Spleen (tissue), 11 donors: ENCODE data around the gene PPP2R3B. TPM values are rescaled to one million over a fixed set of nuclear protein-coding genes. Genes with fewer than 3 reads are reported as not detected.
A peak's percentile ranks its signal among the peaks of the same experiment; 100 is the strongest.

Experiments
- DNase-seq: peaks from one replicate; pipeline ENCODE4 v3.0.0-alpha.2; 2020
- H3K27ac ChIP-seq, 8 donors: fragments of 200-600 bp; sonication (generic) in 7 of 8; 1 replicate in 4 of 8; 2 replicates in 4 of 8; pipeline versions ENCODE4 v1.5.0 to v1.8.0; 2016 to 2021; ENCODE audit warnings: inconsistent platforms in 4 of 8, mild to moderate bottlenecking in 4 of 8, moderate library complexity in 1 of 8
- H3K27me3 ChIP-seq, 7 donors: fragments of 200-600 bp; sonication (generic) in 6 of 7; replicated peaks in 1 of 7; 1 replicate in 4 of 7; 2 replicates in 3 of 7; pipeline versions ENCODE4 v1.5.0 to v1.8.0; 2016 to 2021; ENCODE audit warnings: inconsistent platforms in 3 of 7, mild to moderate bottlenecking in 1 of 7
- H3K36me3 ChIP-seq, 6 donors: fragments of 200-600 bp; sonication (generic) in 5 of 6; 1 replicate in 4 of 6; 2 replicates in 2 of 6; pipeline versions ENCODE4 v1.5.0 to v1.8.0; 2016 to 2021; ENCODE audit warnings: inconsistent platforms in 2 of 6
- H3K4me1 ChIP-seq, 6 donors: fragments of 200-600 bp; sonication (generic) in 5 of 6; 1 replicate in 3 of 6; 2 replicates in 3 of 6; pipeline versions ENCODE4 v1.5.0 to v1.8.0; 2016 to 2021; ENCODE audit warnings: inconsistent platforms in 3 of 6
- H3K4me3 ChIP-seq, 8 donors: fragments of 200-600 bp; sonication (generic) in 7 of 8; 1 replicate in 4 of 8; 2 replicates in 4 of 8; pipeline versions ENCODE4 v1.5.0 to v1.8.0; 2016 to 2021; ENCODE audit warnings: inconsistent platforms in 4 of 8, mild to moderate bottlenecking in 4 of 8, moderate library complexity in 2 of 8
- H3K9me3 ChIP-seq, 8 donors: fragments of 200-600 bp; sonication (generic) in 7 of 8; 1 replicate in 4 of 8; 2 replicates in 4 of 8; pipeline versions ENCODE4 v1.5.0 to v1.8.0; 2016 to 2021; ENCODE audit warnings: inconsistent platforms in 4 of 8
- POLR2A ChIP-seq, 3 donors: fragments of 450-650 bp; IDR thresholded peaks; one replicate each; pipeline ENCODE4 v1.5.1; 2017; ENCODE audit warnings: antibody characterized with exemption in 3 of 3, mild to moderate bottlenecking in 1 of 3
- POLR2AphosphoS5 ChIP-seq, 3 donors: sonication (generic); formaldehyde crosslinking; IDR thresholded peaks; one replicate each; pipeline ENCODE4 v1.5.1; 2017; ENCODE audit warnings: antibody characterized with exemption in 3 of 3
- WGBS, 5 donors: extraction: QIAGEN DNeasy Blood & Tissue Kit in 3 of 5; methylation state at CpG; one replicate each; pipeline versions ENCODE4 v1.1.5 to v1.1.7; 2013 to 2018; 5-methylcytosine and 5-hydroxymethylcytosine counted together
- intact Hi-C: fragments of 100-400 bp; cut with DNase I; formaldehyde crosslinking; loops from one replicate; pipeline ENCODE4 v1.15.0; 2023; ENCODE audit warnings: low total_unique reads
- polyA plus RNA-seq, 3 donors: library from polyadenylated mRNA; stranded (reverse); fragments of 200-250 nt; gene quantifications; one replicate each; pipeline ENCODE4 v1.2.1, GENCODE V29; 2013
- total RNA-seq, 7 donors: library from RNA; depleted of rRNA in 3 of 7; stranded (reverse); fragments of >200 nt in 3 of 7; fragmentation: NEBNext Ultra II Directional in 4 of 7; extraction: Animal tissue kit (Norgen Biotek cat#: 25700) in 4 of 7; gene quantifications; one replicate each; pipeline versions ENCODE4 v1.1.0 to v1.2.1, GENCODE V29; 2016 to 2021
- TF ChIP-seq, protein P1 (sequence below), 11 experiments: fragments of 200-600 bp in 7 of 11; fragments of 450-650 bp in 4 of 11; sonication (generic) in 4 of 11; IDR thresholded peaks in 8 of 11; conservative IDR thresholded peaks in 3 of 11; 1 replicate in 7 of 11; 2 replicates in 4 of 11; pipeline versions ENCODE4 v1.4.0 to v1.8.0; 2016 to 2021; ENCODE audit warnings: antibody characterized with exemption in 11 of 11, inconsistent platforms in 4 of 11, mild to moderate bottlenecking in 1 of 11
- donor health status: healthy with polysubstance abuse.
- donor health status: DM: no; HTN: no; CAD: no; lungs with moderate emphysema.
- donor health status: DM: no; HTN: no; CAD: no.
- donor health status: Bipolar disorder and iron deficiency.
- donor health status: healthy.
- donor health status: DM: no; HTN: no; CAD: no.
- donor health status: DM: yes; HTN: yes; CAD: no.

The PPP2R3B gene
- total and polyA plus RNA-seq, 10 donors: 12.6 to 62.2 (median 26.9) TPM

DNA sequence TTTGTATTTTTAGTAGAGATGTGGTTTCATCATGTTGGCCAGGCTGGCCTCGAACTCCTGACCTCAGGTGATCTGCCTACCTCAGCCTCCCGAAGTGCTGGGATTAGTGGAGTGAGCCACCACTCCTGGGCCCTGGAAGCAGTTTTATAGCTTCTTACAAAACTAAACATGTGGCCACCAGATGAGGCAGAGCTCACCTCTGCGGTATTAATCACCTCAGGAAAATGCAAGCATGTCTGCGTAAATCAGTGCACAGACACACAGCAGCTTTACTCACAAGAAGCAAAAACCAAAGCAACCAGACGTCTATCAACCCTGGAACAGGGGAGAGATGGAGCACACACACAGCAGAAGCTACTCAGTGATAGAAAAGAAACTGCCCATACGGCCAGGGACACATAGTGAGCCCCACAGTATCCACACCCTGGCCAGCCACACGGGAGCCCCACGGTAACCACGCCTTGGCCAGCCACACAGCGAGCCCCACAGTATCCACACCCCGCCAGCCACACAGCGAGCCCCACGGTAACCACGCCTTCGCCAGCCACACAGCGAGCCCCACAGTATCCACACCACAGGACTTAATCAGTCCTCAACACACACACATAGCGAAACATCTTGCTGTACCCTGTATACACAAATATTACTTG, 30.2 kb downstream of the PPP2R3B start:
- H3K36me3 ChIP-seq: peaks cover 0 to 70% (median 29%) of the 10 kb centered on the region in 6 donors
- peaks cover 0 to 16% (median 0%) of the 10 kb centered on the region in 6 donors for H3K4me1 ChIP-seq
- DNase-seq: peak; percentile 69
- H3K4me3 ChIP-seq: no peak overlapping the region
- 89 to 95% (median 92%) methylated on average over 17 of the region's 17 CpGs for WGBS, 5 donors
- H3K27me3 ChIP-seq: no peaks in the 10 kb centered on the region
- H3K9me3 ChIP-seq: peaks cover 0 to 36% (median 34%) of the 10 kb centered on the region in 8 donors
- intact Hi-C loops: no loop called here
- peak overlapping the region in 2 of 8 donors; percentile 77 to 79 for H3K27ac ChIP-seq
- no peak for TF ChIP-seq POLR2AphosphoS5 (IDR thresholded peaks at IDR 0.05)
- no peak for TF ChIP-seq POLR2A (IDR thresholded peaks at IDR 0.05)
- TF ChIP-seq, protein P1, sequence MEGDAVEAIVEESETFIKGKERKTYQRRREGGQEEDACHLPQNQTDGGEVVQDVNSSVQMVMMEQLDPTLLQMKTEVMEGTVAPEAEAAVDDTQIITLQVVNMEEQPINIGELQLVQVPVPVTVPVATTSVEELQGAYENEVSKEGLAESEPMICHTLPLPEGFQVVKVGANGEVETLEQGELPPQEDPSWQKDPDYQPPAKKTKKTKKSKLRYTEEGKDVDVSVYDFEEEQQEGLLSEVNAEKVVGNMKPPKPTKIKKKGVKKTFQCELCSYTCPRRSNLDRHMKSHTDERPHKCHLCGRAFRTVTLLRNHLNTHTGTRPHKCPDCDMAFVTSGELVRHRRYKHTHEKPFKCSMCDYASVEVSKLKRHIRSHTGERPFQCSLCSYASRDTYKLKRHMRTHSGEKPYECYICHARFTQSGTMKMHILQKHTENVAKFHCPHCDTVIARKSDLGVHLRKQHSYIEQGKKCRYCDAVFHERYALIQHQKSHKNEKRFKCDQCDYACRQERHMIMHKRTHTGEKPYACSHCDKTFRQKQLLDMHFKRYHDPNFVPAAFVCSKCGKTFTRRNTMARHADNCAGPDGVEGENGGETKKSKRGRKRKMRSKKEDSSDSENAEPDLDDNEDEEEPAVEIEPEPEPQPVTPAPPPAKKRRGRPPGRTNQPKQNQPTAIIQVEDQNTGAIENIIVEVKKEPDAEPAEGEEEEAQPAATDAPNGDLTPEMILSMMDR (IDR thresholded peaks at IDR 0.05 in 8 of 11, conservative IDR thresholded peaks at IDR 0.05 in 3 of 11): no peak

DNA sequence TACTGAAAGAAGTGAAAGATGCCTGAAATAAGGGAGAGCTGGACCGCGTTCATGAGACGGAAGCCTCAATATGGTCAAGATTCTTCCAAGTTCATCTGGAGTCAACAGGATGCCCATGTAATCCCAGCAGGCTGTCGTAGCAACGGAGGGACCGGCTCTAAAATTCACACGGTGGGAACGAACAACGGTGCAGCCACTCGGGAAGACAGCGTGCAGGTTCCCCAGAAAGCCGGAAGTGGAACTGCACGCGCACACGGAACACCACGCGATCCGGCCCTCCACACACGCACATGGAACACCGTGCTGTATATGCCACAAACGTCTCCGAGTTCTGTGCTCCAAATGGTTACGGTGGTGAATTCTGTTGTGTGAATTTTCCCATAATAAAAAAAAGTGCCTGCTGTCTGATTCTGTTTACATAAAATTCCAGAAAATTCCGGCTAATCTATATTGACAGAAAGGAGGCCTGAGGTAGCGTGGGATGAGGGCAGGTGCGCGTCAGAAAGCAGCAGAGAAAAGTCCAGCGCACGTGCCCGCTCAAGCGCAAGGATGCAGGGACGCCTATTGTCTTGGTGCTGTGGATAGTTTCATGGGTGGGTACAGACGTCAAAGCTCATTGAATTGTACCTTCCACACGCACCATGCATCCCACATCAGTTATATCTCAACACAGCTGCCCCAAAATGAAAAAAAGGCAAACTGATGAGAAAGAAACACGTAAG, 31.2 kb downstream of the PPP2R3B start:
- intact Hi-C loops: no loop called here
- peaks cover 0 to 26% (median 23%) of the 10 kb centered on the region in 8 donors for H3K9me3 ChIP-seq
- H3K27ac ChIP-seq: no peak overlapping the region
- H3K4me1 ChIP-seq: peaks cover 0 to 23% (median under 1%) of the 10 kb centered on the region in 6 donors
- TF ChIP-seq POLR2A (IDR thresholded peaks at IDR 0.05) (no peak), POLR2AphosphoS5 (IDR thresholded peaks at IDR 0.05) (no peak)
- TF ChIP-seq, protein P1 (IDR thresholded peaks at IDR 0.05 in 8 of 11, conservative IDR thresholded peaks at IDR 0.05 in 3 of 11): no peak
- H3K4me3 ChIP-seq: no peak overlapping the region
- peak; percentile 48 for DNase-seq
- H3K27me3 ChIP-seq: no peaks in the 10 kb centered on the region
- 94 to 97% (median 96%) methylated on average over 35 of the region's 35 CpGs for WGBS, 5 donors
- H3K36me3 ChIP-seq: peaks cover 0 to 68% (median 21%) of the 10 kb centered on the region in 6 donors

DNA sequence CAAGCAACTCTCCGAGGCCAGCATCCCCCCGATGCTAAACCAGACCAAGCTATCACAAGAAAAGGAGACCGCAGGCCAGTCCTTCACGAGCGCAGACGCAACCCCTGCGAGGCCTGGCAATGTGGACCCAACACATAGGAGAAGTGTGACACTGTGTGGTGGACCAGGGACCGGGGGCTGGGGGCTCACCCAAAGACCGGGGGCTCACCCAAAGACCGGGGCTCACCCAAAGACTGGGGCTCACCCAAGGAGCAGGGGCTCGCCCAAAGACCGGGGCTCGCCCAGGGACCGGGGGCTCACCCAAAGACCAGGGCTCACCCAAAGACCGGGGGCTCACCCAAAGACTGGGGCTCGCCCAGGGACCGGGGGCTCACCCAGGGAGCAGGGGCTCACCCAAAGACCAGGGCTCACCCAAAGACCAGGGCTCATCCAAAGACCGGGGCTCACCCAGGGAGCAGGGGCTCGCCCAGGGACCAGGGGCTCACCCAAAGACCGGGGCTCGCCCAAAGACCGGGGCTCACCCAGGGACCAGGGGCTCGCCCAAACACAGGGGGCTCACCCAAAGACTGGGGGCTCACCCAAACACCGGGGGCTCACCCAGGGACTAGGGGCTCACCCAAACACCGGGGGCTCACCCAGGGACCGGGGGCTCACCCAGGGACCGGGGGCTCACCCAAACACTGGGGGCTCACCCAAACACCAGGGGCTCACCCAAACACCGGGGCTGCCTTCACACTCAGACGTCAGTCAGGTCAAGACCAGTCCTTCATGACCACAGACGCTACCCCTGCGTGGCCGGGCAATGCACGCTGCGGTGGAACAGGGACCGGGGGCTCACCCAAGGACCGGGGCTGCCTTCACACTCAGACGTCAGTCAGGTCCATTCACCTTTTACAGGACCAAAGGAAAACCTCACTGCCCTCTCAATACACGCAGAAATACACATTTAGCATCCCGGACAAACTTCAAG, 32.9 kb downstream of the PPP2R3B start:
- no peak overlapping the region for H3K4me3 ChIP-seq
- peaks cover 0 to 54% (median 5%) of the 10 kb centered on the region in 6 donors for H3K36me3 ChIP-seq
- DNase-seq: peak; percentile 70
- H3K4me1 ChIP-seq: peaks cover 0 to 39% (median 7%) of the 10 kb centered on the region in 6 donors
- no peaks in the 10 kb centered on the region for H3K27me3 ChIP-seq
- peaks cover 0 to 9% (median 7%) of the 10 kb centered on the region in 8 donors for H3K9me3 ChIP-seq
- no peak overlapping the region for H3K27ac ChIP-seq
- intact Hi-C loops: no loop called here
- TF ChIP-seq POLR2AphosphoS5 (IDR thresholded peaks at IDR 0.05): no peak
- TF ChIP-seq, protein P1 (IDR thresholded peaks at IDR 0.05 in 8 of 11, conservative IDR thresholded peaks at IDR 0.05 in 3 of 11): no peak
- TF ChIP-seq POLR2A (IDR thresholded peaks at IDR 0.05): no peak
- WGBS, 5 donors: 94 to 97% (median 95%) methylated on average over 24 to 39 of the region's 39 CpGs
